NCI-H69 (cell line): ENCODE measurements around the gene SLC16A6.
"Not testable (repeated sequence)": the region's sequence is repeated elsewhere in the genome, so short reads cannot be mapped to it uniquely, and the experiment has no call there.

Experiments
- DNase-seq: peaks from one replicate; lab custom pipeline; 2025; lab: John Stamatoyannopoulos, UW

SLC16A6 gene

DNA sequence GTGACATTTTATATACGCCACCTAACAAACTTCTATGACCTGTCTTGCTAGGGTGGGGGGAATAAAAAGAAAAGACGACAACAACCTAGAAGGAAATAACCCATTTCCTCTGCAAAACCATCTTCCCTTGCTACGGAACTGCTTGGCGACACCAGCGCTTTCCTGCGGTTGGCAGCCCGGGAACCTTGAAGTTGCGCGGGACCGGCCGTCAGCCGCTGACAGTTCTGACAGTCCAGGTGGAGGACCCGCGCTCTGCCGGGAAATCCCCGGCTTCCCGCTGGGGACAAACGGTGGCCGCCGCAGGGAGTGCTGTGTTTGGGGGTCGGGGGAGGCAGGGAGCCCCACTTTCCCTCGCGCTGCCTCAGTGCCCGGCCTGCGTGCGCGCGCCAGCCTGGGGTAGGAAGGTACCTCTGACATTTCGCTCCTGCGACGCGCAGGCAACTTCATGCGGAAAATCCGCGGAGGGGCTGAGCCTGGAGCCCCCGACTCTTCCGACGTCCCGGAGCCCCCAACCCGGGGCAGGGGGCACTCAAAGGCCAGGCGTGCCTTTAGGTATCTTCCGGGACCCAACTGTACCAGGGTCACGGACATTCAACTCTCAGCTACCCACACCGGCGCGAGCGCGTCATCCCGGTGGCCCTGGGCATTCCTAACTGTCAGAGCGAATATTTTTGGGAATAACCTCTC is 516 bp downstream of the SLC16A6 start:
- DNase-seq = peak; percentile 73

DNA sequence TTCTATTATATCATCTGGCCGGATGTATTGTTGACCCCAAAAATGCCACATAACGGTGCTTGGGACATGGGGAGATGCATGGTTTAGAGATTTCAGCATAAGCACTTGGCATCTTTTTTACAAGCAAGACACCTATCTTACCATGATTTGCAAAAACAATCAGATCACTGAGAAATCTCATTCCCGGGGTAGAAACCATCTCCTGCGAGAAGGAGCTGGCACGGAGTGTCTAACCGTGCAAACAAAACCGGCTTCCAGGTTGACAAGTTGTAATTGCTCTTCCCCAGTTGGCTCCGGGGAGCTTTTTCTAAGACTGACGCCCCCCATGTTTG is 1.0 kb downstream of the SLC16A6 start:
- peak; percentile 66 for DNase-seq

DNA sequence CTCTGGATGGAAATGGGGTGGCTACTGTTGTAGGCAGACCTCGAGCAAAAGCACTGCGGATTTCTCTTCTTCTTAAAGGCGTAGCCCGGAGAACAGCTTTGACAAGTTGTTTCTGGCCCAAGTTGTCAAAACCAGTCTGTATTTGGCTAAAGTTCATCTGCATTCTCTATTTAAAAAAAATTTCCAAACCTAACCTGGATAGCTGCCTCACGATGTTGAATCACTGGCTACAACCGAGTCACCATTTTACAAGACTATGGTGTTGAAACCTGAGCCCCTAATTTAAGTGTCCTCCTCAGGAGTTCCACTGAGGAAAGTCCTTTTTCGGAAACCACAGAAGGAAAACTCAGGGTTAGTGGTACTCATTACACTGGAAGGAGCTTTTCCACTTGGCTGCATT is 1.5 kb downstream of the SLC16A6 start:
- no peak for DNase-seq

DNA sequence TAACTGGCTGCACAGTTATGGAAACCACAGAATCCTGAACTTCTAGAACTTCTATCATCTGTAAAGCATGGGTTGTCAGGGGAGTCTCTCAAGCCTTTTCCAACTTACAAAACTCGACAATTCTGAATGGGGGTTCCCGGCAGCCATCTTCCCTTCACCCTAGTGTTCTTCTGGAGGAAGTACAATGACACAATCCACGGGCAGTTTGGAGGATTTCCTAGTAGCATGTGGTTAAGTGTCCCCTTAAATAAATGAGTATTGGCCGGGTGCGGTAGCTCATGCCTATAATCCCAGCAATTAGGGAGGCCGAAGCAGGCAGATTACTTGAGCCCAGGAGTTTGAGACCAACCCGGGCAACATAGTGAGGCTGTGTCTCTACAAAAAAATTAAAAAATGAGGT is 2.1 kb downstream of the SLC16A6 start:
- DNase-seq = no peak

DNA sequence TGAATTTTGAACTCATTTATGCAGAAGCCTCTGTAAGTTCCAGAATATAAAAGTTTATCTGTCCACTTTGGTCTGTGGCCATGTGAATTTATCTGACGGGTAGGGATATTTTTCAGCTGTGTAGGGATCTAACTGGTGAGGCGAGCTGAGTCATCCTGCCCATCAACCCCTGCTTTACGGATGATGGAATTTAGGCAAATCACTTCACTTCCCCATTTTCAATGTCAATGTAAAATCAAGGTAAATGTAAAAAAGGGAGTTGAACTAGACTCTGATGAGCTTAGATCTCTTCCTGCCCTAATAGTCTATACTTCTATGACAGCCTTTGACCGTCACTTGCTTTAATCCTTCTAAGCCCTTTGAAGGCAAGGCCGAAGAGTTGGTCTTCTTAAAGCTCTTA is 2.6 kb downstream of the SLC16A6 start:
- no peak for DNase-seq

DNA sequence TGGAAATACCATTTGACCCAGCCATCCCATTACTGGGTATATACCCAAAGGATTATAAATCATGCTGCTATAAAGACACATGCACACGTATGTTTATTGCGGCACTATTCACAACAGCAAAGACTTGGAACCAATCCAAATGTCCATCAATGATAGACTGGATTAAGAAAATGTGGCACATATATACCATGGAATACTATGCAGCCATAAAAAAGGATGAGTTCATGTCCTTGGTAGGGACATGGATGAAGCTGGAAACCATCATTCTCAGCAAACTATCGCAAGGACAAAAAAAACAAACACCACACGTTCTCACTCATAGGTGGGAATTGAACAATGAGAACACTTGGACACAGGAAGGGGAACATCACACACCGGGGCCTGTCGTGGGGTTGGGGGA is 9.0 kb downstream of the SLC16A6 start:
- not testable (repeated sequence) for DNase-seq

DNA sequence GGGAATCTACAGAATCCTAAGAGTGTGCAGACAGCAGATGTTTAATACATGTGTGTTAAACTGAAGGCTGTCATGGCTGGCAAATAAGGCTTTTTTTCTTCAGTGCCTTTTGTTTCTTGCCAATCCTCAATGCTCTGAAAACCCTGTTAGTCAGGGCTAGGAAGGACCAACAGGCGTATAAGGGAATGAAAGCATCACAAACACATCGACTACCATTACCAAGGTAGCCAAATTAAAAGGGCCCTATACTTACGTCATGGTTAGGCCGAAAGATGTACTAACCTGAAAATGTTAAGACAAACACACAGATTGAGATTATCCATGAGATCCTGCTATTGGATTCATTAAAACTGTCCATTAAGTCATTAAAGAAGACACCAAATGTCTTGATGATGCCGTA is 13.1 kb downstream of the SLC16A6 start:
- no peak for DNase-seq

DNA sequence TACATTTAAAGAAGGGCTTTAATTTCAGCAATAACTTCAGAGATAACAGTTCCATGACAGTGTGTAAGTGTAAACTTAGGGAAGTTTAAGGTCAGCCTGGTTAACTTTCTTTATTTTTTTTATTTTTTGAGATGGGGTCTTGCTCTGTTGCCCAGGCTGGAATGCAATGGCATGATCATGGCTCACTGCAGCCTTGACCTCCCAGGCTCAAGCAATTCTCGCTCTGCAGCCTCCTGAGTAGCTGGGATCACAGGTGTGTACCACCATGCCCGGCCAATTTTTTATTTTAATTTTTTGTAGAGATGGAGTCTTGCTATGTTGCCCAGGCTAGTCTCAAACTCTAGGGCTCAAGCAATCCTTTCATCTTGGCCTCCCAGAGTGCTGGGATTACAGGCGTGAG is 14.6 kb downstream of the SLC16A6 start:
- not testable (repeated sequence) for DNase-seq

DNA sequence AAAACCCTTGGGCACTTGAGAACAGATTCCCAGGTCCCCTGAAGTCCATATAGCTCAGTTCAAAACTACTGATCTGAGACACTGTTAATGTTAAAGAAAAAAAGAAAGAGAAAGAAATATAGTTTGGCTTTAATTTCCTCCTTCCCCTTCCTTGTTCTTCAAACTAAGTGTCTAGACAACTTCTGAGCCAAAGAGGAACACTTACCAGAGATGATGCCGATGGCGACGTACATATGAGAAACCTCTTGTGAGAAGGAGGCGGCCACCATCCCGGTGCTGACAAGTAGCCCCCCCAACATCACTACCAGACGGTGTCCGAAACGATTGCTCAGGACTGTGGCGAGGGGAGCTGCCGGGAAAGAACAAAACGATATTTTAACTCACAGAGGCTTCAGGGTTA is 17.2 kb downstream of the SLC16A6 start:
- no peak for DNase-seq

DNA sequence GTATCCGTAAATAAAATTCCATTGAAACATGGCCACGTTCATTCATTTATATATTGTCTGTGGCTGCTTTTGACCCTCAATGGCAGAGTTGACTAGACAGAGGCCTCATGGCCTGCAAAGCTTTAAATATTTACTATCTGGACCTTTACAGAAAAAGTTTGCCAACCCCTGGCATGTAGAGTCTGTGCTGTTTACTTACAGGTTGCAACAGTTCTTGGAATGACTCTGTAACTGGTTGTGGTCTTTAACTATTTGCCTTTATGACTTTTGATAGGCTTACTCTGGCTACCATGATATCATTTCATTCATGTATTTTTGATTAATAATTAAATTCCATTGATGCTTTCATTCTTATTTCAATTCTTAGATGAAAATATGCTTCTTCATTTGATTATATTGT is 25.1 kb downstream of the SLC16A6 start:
- DNase-seq = not testable (repeated sequence)

DNA sequence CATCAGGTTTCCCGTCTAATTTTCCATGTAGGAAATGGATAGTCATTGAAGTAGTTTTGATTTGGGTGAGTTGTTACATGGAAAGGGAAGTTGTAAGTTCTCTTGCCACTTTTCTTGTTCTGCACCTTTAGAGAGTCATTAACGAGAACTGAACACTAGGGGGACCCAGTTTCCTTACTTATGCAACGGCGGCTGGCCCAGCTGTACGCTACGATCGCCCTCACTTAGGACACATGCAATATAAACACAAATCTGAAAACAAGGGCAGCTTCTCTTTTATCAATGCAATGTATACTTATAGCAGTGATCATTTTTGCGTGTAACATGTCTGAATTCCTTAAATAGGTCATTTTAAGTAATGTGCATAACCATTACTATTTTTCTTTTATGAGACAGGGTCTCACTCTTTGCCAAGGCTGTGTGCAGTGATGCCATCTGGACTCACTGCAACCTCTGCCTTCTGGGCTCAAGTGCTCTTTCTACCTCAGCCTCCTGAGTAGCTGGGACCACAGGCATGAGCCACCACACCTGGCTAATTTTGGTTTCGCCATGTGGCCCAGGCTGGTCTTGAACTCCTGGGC is 27.7 kb downstream of the SLC16A6 start:
- DNase-seq = peak; percentile 68

DNA sequence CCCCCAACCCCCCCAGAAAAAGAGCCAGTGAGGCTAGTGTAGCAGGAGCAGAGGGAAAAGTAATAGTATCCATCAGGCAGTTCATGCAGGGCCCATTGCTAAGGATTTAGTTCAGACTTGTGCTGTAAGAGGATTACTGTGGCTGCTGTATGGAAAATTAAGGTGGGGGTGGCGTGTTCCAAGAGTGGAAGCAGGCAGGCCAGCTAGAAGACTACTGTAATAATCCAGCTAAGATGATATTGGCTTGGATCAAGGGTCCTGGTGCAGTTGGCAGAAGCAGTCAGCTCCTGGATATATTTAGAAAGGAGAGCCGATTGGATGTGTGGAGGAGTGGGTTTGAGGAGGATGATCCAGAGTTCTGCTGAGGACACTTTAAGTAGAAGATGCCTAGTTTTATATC is 28.5 kb downstream of the SLC16A6 start:
- DNase-seq = not testable (repeated sequence)

DNA sequence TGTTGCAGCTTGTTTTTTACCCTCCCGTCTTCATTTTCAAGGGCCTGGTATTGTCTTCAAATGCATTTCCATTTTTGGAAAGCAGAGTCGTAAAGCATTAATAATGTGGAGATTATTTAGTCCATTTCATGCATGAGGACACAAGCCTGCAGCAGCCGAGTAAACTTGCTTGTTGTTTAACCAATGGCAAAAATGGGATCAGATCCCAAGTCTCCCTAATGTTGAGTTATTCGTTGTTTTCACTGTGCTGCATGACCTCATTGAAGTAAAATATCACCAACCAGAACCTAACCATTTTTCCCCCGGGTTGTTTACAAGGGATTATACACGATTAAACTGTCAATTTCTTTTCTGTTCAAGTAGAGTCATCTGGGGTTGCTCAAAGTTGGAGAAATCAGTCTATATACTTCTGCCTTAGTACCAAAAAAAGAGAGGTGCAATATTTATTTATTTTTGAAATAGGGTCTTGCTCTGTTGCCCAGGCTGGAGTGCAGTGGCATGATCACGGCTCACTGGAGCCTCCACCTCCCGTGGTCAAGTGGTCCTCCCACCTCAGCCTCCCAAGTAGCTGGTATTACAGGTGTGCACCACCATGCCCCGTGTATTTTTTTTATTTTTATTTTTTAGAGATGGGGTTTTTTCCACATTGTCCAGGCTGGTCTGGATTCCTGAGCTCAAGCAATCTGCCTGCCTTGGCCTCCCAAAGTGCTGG is 30.7 kb downstream of the SLC16A6 start:
- DNase-seq = no peak

DNA sequence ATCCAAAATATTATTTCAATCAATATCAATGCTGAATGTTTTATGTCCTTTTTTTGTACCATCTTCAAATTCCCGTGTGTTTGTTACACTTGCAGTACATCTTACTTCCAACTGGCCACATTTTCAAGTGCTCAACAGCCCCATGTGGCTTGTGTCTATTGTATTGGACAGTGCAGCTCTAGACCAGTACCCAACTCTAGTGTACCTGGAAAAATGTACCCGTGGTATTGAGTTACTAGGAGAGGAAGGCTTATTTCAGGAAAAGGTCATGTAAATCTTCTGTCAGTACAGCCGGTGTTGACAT is 31.3 kb downstream of the SLC16A6 start:
- DNase-seq = peak; percentile 12

DNA sequence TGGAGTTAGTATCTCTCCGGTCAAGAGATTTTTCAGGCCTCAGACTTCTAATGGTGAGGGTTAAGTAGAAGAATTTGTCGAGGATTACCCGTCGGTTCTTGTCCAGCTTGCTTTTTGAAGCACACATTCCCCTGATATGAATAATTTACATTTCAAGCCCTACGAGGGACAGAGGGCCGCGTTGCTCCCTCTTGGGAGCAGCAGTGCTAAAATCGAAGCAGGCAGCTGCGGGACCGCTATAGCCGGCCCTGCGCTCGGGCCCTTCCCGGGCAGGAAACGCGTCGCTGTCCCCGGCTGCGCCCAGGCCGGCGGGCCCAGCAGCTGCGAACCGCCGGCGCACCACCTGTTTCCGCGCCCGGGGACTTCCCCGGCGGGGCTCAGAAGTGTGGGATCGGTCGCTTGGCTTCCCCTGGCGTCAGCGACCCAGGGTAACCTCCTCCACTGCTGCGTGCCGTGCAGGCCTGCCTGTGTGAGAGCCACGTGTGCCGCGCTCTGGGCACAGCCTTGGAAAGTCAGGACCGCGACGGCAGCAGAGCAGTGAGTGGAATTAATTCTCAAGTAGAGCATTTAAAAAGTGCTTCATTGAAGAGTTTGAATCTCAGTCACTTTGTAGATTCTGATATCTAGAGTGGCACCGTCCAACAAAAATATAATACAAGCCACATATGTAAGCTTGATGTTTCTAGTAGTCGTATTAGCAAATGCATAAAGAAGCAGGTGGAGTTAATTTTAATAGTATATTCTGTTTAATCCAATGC is 31.9 kb downstream of the SLC16A6 start:
- peak; percentile 66 for DNase-seq

DNA sequence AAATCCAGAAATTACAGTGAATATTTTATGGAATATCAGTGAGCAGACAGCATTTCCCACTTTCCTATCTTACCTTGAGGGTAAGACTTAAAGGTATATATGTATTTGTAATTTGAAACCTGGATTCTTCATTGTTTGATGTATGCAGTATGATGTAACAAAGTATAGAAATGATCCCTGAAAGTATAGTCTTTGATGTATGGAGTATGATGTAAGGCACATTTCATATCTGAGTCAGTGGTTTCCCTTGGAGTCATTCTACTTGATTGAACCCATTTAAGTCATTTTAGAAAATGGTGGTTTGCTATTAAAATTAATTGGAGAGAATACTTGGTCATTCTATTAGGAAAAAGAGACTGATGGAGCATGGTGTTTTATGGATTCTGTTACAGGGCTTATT is 33.0 kb downstream of the SLC16A6 start:
- peak; percentile 9 for DNase-seq

DNA sequence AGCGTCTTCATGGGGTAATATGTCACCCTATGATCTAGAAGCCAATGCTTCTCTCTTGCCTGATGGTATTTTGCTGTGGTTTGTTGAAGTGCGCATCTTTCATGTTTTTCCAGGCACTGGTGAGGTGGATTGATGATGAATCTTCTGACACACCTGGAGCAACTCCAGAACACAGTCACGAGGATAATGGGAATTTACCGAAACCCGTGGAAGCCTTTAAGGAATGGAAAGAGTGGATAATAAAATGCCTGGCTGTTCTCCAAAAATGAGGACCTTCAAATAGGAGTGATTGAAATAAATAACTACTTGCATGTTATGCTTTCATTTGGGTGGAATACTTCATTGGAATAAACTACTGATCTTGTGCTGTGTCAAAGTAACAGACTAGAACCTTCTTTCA is 34.2 kb downstream of the SLC16A6 start:
- DNase-seq = not testable (repeated sequence)

DNA sequence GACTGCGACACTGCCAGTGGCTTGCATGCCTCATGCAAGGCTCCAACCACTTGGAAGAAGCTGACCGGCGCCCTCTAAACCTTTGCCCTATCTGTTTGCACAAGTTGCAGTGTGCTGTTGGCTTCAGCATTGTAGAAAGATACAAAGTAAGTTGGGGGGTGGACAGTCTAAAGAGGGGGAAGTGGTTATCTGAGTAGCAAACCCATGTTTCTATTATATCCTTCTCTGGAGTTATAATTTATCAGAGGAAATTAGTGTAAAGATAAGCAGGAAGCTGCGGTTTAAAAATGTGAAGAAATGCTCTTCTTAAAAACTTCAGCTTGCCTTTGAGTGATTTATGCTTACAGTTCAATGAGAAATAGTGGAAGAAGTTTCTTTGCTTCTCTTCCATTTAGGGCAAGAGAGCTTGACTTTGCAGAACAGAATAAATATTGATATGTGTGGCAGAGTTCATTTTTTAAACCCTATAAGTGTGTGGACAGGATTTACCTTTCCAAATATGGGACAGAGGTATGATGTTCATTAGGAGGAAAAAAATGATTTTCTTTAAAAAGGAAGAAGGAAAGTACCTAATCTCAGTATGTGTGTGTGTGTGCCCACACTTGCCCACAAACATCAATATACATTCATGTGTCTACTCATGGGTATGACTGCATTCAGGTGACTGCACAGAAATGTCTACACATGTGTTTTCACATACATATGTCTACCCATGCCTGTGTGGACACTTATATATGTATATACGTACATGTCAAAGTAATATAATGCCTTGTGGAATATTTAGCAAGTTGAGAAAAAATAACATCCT is 35.0 kb downstream of the SLC16A6 start:
- no peak for DNase-seq

DNA sequence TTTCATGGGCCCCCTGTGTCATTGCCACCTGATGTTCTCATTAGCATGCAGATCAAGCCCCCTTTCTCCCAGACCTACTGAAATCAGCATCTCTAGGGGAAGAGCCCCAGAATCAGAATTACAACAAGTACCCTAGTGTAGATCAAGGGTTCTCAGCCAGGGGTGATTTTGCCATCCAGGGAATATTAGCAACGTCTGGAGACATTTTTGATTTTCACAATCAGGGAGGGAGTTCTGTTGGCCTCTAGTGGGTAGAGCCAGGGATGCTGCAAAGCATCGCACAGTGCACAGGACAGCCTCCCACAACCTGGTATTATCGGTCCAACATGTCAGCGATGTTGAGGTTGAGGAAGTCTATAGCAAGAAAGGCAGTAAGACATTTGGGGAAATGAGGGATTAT is 35.8 kb downstream of the SLC16A6 start:
- DNase-seq = no peak

DNA sequence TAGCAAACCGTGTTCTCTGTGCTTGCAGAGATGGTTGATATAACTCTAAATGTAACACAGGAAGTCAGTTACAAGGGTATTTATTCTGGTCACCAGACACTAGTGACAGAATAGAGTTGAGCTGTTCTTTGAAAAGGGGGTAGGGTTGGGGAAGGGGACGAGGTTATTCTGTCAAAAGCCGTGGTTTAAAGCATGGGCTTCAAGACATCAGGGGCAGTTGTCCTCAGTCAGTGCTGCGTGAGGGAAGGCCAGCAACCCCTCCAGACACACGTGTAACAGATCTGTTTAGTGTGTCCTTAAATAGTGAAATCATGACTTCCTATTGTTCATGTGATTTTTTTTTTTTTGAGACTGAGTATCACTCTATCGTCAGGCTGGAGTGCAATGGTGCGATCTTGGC is 37.5 kb downstream of the SLC16A6 start:
- DNase-seq = not testable (repeated sequence)

DNA sequence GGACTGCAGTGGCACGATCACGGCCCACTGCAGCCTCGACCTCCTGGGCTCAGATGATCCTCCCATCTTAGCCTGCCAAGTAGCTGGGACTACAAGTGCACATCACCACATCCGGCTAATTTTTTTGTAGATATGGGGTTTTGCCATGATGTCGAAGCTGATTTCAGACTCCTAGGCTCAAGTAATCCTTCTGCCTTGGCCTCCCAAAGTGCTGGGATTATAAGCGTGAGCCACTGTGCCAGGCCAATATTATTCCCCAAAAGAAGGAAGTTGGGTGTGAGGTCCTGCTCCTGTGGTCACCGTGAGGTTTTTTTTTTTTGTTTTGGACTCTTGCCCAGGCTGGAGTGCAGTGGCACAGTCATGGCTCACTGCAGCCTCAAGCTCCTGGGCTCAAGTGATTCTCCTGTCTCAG is 41.6 kb downstream of the SLC16A6 start:
- no peak for DNase-seq

DNA sequence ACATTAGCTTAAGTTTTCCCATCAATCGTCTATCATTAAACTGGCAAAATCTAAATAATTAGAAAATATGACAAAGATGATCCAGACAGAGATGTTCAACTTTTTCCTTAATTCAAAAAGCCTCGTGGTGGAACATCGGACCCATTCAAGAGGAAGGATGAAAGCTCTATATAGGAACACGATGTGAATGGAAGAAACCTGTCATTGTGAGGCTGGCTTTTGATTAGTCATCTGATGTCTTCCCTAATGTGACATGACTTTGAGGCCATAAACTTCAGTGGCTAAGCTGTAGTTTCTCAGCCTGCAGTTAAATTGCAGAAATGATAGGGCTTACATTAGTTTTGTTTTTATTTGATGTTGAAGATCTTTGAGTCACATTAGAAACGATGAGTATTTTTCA is 42.0 kb downstream of the SLC16A6 start:
- no peak for DNase-seq
